GM12872 (cell line): Measurements from ENCODE around the gene NCAPH2.

Source experiments
- TF ChIP-seq, protein P1 (sequence below): IDR thresholded peaks from 3 replicates; pipeline ENCODE4 v1.5.1; 2011; ENCODE audit warnings: low read depth, mild to moderate bottlenecking, low read length, moderate library complexity; ENCODE audit not compliant: insufficient read depth

The NCAPH2 gene

DNA sequence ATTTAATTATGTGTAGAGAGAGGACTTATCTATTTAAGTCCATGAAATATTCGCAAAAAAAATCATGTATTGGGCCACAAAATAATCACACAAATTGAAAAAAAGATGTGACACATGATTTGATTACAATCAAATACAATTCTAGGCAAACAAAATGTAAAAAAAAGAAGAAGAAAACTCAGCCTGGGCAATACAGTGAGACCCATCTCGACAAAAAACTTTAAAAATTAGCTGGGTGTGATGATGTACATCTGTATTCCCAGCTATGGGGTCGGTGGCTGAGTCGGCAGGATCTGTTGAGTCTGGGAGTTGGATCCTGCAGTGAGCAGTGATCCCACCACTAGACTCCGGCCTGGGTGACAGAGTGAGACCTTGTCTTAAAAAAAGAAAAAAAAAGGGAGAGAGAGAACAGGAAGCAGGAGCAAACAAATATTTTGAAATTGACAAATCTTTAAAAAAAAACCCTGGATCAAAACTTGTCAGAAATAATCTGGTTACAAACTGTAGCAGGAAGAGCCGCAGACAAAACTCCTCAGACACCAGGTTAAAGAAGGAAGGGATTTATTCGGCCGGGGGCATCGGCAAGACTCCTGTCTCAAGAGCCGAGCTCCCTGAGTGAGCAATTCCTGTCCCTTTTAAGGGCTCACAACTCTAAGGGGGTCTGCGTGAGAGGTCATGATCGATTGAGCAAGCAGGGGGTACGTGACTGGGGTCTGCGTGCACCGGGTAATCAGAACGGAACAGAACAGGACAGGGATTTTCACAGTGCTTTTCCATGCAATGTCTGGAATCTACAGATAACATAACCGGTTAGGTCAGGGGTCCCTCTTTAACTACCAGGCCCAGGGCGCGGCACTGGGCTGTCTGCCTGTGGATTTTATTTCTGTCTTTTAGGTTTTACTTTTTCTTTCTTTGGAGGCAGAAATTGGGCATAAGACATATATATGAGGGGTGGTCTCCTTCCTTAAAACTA lies 25.1 kb downstream of the NCAPH2 start:
- TF ChIP-seq, protein P1, sequence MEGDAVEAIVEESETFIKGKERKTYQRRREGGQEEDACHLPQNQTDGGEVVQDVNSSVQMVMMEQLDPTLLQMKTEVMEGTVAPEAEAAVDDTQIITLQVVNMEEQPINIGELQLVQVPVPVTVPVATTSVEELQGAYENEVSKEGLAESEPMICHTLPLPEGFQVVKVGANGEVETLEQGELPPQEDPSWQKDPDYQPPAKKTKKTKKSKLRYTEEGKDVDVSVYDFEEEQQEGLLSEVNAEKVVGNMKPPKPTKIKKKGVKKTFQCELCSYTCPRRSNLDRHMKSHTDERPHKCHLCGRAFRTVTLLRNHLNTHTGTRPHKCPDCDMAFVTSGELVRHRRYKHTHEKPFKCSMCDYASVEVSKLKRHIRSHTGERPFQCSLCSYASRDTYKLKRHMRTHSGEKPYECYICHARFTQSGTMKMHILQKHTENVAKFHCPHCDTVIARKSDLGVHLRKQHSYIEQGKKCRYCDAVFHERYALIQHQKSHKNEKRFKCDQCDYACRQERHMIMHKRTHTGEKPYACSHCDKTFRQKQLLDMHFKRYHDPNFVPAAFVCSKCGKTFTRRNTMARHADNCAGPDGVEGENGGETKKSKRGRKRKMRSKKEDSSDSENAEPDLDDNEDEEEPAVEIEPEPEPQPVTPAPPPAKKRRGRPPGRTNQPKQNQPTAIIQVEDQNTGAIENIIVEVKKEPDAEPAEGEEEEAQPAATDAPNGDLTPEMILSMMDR, result no peak

DNA sequence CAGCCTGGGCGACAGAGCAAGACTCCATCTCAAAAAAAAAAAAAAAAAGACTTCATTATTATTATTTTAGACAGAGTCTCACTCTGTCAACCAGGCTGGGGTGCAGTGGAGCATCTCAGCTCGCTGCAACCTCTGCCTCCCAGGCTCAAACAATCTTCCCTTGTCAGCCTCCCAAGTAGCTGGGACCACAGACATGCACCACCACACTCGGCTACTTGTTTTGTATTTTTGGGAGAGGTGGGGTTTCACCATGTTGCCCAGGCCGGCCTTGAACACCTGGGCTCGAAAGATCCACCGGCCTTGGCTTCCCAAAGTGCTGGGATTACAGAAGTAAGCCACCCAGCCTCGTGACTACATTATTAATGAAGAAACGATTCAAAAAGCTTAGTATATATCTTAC lies 27.1 kb downstream of the NCAPH2 start:
- TF ChIP-seq, protein P1, result no peak

DNA sequence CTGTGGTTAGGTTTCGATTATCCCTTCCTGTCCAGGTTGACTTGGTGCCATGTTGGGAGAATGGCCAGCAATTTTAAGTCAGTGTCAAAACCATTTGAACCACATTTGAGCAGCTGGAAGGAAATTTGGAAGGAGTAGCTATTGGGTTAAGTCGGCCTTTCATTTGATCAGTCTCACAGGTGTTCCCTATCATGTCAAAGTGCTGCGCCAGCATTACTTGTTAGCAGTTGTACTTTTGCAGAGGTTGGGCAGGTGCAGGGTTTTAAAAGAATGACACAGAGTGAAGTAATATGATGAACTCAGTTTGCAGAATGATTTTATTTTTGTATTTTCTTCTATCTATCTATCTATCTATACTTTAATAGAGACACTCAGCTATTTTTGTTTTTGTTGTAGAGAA lies 28.2 kb downstream of the NCAPH2 start:
- TF ChIP-seq, protein P1, result no peak

DNA sequence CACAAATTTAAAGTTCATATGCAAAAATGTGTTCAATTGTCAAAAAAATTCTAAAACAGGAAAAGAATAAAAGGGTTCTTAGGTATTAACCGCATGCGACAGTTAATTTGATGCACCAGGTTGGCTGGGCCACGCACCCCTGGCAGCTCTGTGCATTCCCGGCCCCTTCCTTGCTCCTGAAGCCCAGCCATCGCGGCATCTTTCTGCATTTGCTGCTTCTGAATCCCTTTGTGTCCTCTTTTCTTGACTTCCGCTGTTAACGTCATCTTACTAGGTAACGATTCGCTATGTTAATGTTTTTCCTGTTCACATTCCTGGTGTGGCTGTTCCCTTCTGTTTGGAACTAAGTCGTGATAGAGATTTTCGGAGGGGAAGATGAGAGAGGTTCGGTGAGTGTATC lies 29.7 kb downstream of the NCAPH2 start:
- TF ChIP-seq, protein P1, result no peak

DNA sequence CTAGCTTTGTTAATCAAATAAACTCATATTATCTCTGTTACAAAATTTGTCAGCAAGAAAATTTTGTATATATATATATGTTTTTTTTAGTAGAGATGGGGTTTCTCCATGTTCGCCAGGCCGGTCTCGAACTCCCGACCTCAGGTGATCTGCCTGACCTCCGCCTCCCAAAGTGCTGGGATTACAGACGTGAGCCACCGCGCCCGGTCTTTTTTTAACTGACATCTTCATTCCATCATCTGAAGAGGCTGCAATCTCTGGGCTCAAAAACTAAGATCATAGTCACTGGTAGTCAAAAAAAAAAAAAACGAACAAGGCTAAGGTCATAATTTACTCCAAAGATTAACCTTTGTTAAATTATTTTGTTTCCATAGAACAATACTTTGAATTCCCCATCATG lies 32.4 kb downstream of the NCAPH2 start:
- TF ChIP-seq, protein P1, result no peak

DNA sequence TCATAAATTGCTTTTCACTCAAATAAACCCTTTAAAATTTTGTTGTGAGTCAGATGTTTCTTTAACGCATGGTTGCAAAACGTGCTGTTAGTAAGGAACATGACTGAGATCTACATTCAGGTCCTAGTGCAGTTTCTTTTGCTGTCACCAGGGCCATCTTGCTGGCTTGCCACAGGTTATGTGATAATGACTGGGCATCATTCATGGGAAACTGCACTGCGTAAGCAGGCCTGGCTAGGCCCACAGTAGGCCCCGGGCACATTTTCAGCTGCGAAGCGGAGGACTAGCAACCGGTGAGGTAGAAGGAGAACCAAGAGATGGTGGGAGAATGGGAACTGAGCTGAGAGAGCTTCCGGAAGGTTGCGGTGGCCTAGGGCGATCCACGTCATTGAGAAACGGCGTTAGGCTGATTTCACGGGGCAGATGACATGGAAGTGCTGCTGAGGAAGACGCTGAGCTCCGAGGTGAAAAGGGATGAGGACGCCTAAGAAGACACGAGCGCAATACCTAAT lies 34.4 kb downstream of the NCAPH2 start:
- TF ChIP-seq, protein P1, result peak; percentile 40; the same call in 2 of the 3 replicates

DNA sequence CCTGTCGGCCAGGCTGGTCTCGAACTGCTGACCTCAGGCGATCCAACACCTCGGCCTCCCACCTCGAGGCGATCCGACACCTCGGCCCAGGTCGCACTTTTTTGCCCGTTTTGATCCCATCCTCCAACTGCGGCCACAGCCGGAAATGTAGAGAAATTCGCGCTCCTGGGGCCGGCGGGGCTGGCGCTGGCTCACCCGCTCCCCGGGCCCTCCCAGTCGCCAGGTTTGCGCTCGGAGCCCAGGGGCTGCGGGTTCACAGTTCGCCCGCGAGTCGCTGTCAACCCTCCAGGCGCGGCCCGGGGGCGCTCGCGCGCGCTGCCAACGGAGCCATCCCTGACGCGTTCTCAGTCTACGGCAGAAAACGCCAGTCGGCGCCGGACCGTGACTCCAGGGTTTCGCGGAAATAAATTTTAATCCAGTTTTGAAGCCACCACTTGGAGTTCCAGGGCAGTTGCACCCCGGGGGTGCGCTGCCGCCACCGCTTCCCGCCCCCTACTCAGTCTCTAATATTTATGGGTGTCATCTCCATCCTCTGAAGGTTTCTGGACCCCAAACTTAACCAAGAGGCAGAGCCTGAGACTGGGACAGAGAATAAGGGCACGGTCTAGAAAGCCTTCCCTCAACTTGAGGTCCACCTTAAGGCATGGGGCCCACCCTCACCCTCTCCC lies 36.2 kb downstream of the NCAPH2 start:
- TF ChIP-seq, protein P1, result peak; percentile 72
